ENCODE data around the gene KCNJ9. TPM values are rescaled to one million over a fixed set of nuclear protein-coding genes. Genes with fewer than 3 reads are reported as not detected.

KCNJ9 gene
- total RNA-seq, 1 experiment from 2014 or later: 0.09 TPM

DNA sequence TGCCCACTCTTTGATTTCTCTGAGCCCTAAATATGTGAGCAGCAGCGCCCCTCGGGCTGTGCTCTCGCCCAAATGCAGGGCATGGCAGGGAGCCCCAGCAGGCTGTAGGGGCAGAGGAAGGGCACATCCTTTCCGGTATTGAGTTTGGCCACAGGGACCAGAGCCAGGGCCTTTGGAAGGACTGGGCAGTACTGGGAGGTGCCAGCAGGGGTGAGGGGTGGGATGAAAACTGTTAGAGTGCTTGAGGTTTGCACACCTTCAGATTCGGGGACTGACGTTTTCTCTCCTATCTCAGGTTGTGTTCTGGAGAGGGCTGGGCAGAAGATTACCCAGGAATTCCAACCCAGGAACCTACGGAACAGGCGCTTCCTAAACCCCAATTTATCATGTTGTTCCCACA is 32.1 kb downstream of the KCNJ9 start:
- H3K4me3 Mint-ChIP-seq: no peak overlapping the region
- no peak for TF ChIP-seq PRRX2 (CRISPR knock-in tag; IDR thresholded peaks at IDR 0.05)
- no peak for TF ChIP-seq NR1H2 (CRISPR knock-in tag; IDR thresholded peaks at IDR 0.05)
- no peak for TF ChIP-seq SP1 (CRISPR knock-in tag; conservative IDR thresholded peaks at IDR 0.05)
- TF ChIP-seq, protein P1, sequence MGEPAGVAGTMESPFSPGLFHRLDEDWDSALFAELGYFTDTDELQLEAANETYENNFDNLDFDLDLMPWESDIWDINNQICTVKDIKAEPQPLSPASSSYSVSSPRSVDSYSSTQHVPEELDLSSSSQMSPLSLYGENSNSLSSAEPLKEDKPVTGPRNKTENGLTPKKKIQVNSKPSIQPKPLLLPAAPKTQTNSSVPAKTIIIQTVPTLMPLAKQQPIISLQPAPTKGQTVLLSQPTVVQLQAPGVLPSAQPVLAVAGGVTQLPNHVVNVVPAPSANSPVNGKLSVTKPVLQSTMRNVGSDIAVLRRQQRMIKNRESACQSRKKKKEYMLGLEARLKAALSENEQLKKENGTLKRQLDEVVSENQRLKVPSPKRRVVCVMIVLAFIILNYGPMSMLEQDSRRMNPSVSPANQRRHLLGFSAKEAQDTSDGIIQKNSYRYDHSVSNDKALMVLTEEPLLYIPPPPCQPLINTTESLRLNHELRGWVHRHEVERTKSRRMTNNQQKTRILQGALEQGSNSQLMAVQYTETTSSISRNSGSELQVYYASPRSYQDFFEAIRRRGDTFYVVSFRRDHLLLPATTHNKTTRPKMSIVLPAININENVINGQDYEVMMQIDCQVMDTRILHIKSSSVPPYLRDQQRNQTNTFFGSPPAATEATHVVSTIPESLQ (CRISPR knock-in tag; IDR thresholded peaks at IDR 0.05): no peak
- TF ChIP-seq MXD4 (CRISPR knock-in tag; IDR thresholded peaks at IDR 0.05; ENCODE audit: borderline replicate concordance): no peak
- TF ChIP-seq EMX1 (CRISPR knock-in tag; IDR thresholded peaks at IDR 0.05): no peak
- TF ChIP-seq, protein P2, sequence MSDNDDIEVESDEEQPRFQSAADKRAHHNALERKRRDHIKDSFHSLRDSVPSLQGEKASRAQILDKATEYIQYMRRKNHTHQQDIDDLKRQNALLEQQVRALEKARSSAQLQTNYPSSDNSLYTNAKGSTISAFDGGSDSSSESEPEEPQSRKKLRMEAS (CRISPR knock-in tag; IDR thresholded peaks at IDR 0.05): no peak
- TF ChIP-seq, protein P3, sequence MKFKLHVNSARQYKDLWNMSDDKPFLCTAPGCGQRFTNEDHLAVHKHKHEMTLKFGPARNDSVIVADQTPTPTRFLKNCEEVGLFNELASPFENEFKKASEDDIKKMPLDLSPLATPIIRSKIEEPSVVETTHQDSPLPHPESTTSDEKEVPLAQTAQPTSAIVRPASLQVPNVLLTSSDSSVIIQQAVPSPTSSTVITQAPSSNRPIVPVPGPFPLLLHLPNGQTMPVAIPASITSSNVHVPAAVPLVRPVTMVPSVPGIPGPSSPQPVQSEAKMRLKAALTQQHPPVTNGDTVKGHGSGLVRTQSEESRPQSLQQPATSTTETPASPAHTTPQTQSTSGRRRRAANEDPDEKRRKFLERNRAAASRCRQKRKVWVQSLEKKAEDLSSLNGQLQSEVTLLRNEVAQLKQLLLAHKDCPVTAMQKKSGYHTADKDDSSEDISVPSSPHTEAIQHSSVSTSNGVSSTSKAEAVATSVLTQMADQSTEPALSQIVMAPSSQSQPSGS (CRISPR knock-in tag; IDR thresholded peaks at IDR 0.05; ENCODE audit: borderline replicate concordance, low read depth): no peak
- no peak for TF ChIP-seq CREM (CRISPR knock-in tag; IDR thresholded peaks at IDR 0.05)
- TF ChIP-seq GABPB1 (CRISPR knock-in tag; IDR thresholded peaks at IDR 0.05): no peak
- TF ChIP-seq ESRRA (CRISPR knock-in tag; IDR thresholded peaks at IDR 0.05; ENCODE audit: borderline replicate concordance): no peak
- H3K36me3 Mint-ChIP-seq: no peaks in the 10 kb centered on the region
- no peaks in the 10 kb centered on the region for H3K9me3 Mint-ChIP-seq
- no peak for DNase-seq (ENCODE audit: low spot score)
- peaks cover 2% of the 10 kb centered on the region; the same call in 1 of the 2 replicates for H3K27me3 Mint-ChIP-seq (ENCODE audit: low read depth)
- ATAC-seq: peak; percentile 7
- ChIA-PET CTCF (interaction anchor here (3.9 kb wide), 1 partner anchor 11 kb away, joined by 27 read pairs; no protein-coding TSS in a partner anchor), POLR2A (no interaction called here)
- no peak overlapping the region for H3K27ac Mint-ChIP-seq
- H3K4me1 Mint-ChIP-seq: peaks cover 85% of the 10 kb centered on the region

DNA sequence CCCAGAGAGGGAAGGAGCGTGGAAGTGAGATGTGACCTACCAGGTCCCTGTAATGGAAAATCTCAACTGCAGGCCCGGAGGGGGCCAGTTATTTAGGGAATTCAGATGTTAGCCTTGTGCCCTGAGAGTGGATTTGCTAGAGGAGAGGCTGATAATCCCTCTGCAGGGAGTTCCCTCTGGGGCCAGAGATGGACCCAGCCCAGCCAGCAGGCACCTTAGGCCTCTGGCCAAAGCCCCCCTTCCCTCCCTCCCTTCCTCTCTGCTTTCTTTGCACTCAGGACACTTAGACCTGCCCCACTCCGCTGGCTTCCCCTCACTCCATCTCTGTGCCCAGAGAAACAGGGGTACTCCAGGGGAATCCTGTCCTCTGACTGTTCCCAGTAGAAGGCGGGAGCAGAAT is 32.7 kb downstream of the KCNJ9 start:
- peaks cover 82% of the 10 kb centered on the region for H3K4me1 Mint-ChIP-seq
- DNase-seq (ENCODE audit: low spot score) (no peak), ATAC-seq (peak; percentile 5; the same call in 1 of the 2 replicates)
- CTCF ChIA-PET: interaction anchor here (0.8 to 3.9 kb wide), 5 partner anchors 11 to 56 kb away, joined by 3 to 27 read pairs (median 5); partner anchors contain the start of gene IGSF8
- H3K27me3 Mint-ChIP-seq (ENCODE audit: low read depth): peaks cover 2% of the 10 kb centered on the region; the same call in 1 of the 2 replicates
- H3K36me3 Mint-ChIP-seq: no peaks in the 10 kb centered on the region
- H3K9me3 Mint-ChIP-seq: no peaks in the 10 kb centered on the region
- no peak overlapping the region for H3K4me3 Mint-ChIP-seq
- H3K27ac Mint-ChIP-seq: no peak overlapping the region
- POLR2A ChIA-PET: no interaction called here
- no peak for TF ChIP-seq MXD4 (CRISPR knock-in tag; IDR thresholded peaks at IDR 0.05; ENCODE audit: borderline replicate concordance)
- TF ChIP-seq RELA (CRISPR knock-in tag; IDR thresholded peaks at IDR 0.05; ENCODE audit: borderline replicate concordance): no peak
- TF ChIP-seq PRRX2 (CRISPR knock-in tag; IDR thresholded peaks at IDR 0.05): no peak
- TF ChIP-seq CREM (CRISPR knock-in tag; IDR thresholded peaks at IDR 0.05): no peak
- TF ChIP-seq, protein P4, sequence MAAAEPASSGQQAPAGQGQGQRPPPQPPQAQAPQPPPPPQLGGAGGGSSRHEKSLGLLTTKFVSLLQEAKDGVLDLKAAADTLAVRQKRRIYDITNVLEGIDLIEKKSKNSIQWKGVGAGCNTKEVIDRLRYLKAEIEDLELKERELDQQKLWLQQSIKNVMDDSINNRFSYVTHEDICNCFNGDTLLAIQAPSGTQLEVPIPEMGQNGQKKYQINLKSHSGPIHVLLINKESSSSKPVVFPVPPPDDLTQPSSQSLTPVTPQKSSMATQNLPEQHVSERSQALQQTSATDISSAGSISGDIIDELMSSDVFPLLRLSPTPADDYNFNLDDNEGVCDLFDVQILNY (CRISPR knock-in tag; IDR thresholded peaks at IDR 0.05): no peak
- TF ChIP-seq, protein P5, sequence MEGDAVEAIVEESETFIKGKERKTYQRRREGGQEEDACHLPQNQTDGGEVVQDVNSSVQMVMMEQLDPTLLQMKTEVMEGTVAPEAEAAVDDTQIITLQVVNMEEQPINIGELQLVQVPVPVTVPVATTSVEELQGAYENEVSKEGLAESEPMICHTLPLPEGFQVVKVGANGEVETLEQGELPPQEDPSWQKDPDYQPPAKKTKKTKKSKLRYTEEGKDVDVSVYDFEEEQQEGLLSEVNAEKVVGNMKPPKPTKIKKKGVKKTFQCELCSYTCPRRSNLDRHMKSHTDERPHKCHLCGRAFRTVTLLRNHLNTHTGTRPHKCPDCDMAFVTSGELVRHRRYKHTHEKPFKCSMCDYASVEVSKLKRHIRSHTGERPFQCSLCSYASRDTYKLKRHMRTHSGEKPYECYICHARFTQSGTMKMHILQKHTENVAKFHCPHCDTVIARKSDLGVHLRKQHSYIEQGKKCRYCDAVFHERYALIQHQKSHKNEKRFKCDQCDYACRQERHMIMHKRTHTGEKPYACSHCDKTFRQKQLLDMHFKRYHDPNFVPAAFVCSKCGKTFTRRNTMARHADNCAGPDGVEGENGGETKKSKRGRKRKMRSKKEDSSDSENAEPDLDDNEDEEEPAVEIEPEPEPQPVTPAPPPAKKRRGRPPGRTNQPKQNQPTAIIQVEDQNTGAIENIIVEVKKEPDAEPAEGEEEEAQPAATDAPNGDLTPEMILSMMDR (IDR thresholded peaks at IDR 0.05): no peak
- TF ChIP-seq, protein P6, sequence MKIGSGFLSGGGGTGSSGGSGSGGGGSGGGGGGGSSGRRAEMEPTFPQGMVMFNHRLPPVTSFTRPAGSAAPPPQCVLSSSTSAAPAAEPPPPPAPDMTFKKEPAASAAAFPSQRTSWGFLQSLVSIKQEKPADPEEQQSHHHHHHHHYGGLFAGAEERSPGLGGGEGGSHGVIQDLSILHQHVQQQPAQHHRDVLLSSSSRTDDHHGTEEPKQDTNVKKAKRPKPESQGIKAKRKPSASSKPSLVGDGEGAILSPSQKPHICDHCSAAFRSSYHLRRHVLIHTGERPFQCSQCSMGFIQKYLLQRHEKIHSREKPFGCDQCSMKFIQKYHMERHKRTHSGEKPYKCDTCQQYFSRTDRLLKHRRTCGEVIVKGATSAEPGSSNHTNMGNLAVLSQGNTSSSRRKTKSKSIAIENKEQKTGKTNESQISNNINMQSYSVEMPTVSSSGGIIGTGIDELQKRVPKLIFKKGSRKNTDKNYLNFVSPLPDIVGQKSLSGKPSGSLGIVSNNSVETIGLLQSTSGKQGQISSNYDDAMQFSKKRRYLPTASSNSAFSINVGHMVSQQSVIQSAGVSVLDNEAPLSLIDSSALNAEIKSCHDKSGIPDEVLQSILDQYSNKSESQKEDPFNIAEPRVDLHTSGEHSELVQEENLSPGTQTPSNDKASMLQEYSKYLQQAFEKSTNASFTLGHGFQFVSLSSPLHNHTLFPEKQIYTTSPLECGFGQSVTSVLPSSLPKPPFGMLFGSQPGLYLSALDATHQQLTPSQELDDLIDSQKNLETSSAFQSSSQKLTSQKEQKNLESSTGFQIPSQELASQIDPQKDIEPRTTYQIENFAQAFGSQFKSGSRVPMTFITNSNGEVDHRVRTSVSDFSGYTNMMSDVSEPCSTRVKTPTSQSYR (CRISPR knock-in tag; IDR thresholded peaks at IDR 0.05): no peak
- no peak for TF ChIP-seq ZNF138 (CRISPR knock-in tag; conservative IDR thresholded peaks at IDR 0.05)
- TF ChIP-seq GTF2I (CRISPR knock-in tag; conservative IDR thresholded peaks at IDR 0.05): no peak
- TF ChIP-seq TEAD1 (CRISPR knock-in tag; IDR thresholded peaks at IDR 0.05): no peak
- TF ChIP-seq NFE2L1 (CRISPR knock-in tag; IDR thresholded peaks at IDR 0.05): no peak
- TF ChIP-seq FOXP1 (CRISPR knock-in tag; IDR thresholded peaks at IDR 0.05; ENCODE audit: borderline replicate concordance): no peak
- TF ChIP-seq SP1 (CRISPR knock-in tag; conservative IDR thresholded peaks at IDR 0.05): no peak
- TF ChIP-seq, protein P7, sequence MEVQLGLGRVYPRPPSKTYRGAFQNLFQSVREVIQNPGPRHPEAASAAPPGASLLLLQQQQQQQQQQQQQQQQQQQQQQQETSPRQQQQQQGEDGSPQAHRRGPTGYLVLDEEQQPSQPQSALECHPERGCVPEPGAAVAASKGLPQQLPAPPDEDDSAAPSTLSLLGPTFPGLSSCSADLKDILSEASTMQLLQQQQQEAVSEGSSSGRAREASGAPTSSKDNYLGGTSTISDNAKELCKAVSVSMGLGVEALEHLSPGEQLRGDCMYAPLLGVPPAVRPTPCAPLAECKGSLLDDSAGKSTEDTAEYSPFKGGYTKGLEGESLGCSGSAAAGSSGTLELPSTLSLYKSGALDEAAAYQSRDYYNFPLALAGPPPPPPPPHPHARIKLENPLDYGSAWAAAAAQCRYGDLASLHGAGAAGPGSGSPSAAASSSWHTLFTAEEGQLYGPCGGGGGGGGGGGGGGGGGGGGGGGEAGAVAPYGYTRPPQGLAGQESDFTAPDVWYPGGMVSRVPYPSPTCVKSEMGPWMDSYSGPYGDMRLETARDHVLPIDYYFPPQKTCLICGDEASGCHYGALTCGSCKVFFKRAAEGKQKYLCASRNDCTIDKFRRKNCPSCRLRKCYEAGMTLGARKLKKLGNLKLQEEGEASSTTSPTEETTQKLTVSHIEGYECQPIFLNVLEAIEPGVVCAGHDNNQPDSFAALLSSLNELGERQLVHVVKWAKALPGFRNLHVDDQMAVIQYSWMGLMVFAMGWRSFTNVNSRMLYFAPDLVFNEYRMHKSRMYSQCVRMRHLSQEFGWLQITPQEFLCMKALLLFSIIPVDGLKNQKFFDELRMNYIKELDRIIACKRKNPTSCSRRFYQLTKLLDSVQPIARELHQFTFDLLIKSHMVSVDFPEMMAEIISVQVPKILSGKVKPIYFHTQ (CRISPR knock-in tag; IDR thresholded peaks at IDR 0.05): no peak
- TF ChIP-seq ETV6 (CRISPR knock-in tag; IDR thresholded peaks at IDR 0.05): no peak
- TF ChIP-seq, protein P8, sequence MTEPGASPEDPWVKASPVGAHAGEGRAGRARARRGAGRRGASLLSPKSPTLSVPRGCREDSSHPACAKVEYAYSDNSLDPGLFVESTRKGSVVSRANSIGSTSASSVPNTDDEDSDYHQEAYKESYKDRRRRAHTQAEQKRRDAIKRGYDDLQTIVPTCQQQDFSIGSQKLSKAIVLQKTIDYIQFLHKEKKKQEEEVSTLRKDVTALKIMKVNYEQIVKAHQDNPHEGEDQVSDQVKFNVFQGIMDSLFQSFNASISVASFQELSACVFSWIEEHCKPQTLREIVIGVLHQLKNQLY (CRISPR knock-in tag; IDR thresholded peaks at IDR 0.05): no peak
